GM19099 (cell line): Measurements from ENCODE around the gene ADGRF3.

Experiments used
- POLR2A ChIP-seq: IDR thresholded peaks from 3 replicates; pipeline ENCODE4 v1.6.1; 2011; ENCODE audit warnings: low read depth; ENCODE audit not compliant: insufficient read length; ENCODE audit errors: extremely low read depth

The ADGRF3 gene

DNA sequence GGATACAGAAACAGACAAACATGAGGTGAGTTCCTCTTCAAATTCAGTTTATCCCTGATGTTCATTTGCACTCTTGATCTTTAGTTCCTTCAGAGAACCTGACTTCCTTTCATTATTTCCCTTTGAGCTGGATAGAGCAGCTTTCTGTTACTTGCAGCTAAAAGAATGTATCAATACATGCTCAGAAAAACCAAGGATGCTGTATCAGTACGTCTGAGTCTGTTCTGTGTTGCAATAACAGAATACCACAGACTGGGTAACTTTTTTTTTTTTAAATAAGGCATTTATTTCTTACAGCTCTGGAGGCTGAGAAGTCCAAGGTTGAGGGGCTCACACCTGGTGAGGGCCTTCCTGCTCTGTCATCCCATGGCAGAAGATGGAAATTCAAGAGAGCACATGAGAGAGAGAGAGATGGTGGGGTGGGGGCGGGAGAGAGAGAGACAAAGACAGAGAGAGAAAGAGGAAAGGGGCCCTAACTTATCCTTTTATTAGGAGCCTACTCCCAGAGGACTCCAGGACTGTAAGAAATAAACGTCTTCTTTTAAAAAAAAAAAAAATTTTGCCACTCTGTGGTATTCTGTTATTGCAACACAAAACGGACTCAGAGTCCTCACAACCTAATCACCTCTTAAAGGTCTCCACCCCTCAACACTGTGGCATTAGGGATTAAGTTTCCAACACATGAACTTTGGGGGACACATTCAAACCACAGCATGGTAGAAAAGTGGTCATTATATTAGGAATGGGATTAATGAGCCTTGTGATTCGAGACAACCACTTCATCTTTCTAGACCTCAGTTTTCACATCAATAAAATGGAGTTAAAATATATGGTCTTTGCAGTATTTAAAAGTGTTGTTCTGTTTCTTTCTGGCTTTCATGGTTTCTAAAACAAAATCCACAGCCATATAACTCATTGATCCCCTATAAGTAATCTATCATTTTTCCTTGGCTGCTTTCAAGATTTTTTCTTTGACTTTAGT lies 19.0 kb downstream of the ADGRF3 start:
- TF ChIP-seq POLR2A: no peak

DNA sequence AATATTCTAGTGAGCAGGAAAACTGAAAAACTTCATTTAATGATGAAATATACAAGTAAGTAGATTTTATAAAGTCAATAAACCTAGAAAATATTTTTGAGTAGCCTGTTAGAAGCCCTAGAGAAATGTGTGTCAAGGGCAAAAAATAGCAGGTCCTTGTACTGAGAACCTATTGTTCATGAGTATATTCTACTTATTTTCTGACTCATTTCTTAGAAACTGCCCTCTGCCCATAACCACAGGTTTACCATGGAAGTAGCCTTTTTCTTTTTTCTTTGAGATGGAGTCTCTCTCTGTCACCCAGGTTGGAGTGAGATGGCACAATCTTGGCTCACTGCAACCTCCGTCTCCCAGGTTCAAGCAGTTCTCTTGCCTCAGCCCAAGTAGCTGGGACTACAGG lies 20.1 kb downstream of the ADGRF3 start:
- TF ChIP-seq POLR2A: no peak

DNA sequence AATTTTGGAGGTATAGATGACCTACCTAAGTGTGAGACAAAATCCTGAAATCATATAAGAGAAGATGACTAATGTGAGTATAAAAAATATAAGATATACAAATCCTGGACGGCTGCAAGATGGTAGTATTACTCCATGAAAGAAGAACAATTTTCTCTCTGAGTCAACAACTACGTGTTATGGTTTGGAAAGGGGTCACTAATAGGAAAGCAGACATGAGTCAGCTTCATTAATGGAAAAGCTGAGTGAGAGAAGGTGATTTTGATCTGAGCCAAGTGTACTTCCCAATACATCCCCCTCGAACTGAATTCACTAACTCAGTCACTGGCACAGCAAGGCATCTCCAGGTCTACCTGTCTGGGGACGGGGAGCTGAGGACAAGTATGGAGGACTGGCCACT lies 20.7 kb downstream of the ADGRF3 start:
- TF ChIP-seq POLR2A: no peak

DNA sequence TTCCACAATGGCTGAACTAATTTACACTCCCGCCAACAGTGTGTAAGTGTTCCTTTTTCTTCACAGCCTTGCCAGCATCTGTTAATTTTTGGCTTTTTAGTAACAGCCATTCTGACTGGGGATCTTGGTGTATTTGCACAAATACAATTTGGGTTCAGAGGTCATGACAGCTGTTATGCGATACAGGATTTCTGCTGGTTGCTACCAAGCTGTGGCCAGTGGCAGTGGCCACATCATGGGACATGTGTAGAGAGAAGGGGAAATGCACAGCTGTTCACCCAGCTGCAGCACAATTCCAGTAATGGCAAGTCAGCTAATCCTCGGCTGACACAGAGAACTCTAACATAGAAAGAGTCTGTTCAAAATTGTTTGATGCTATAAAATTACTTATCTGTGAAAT lies 21.7 kb downstream of the ADGRF3 start:
- no peak for TF ChIP-seq POLR2A

DNA sequence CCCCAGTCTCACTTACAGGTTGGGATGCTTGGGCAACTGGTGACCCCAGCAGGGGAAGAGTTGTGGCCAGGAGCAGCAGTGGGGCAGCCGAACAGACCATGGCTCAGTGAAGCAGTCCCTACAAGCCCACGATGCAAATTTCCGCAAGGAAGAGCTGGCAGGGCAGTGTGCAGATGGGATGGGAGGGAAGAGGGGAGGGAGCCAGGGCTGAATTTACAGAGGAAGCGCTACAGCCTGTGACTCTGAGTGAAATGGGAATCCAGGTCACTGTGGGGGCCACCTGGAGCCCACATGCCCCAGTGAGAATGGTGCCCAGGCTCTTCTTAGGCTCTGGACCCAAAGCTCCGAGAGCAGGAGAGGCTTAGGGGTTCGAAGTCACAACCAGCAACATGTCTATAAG lies 27.6 kb downstream of the ADGRF3 start:
- TF ChIP-seq POLR2A: no peak

DNA sequence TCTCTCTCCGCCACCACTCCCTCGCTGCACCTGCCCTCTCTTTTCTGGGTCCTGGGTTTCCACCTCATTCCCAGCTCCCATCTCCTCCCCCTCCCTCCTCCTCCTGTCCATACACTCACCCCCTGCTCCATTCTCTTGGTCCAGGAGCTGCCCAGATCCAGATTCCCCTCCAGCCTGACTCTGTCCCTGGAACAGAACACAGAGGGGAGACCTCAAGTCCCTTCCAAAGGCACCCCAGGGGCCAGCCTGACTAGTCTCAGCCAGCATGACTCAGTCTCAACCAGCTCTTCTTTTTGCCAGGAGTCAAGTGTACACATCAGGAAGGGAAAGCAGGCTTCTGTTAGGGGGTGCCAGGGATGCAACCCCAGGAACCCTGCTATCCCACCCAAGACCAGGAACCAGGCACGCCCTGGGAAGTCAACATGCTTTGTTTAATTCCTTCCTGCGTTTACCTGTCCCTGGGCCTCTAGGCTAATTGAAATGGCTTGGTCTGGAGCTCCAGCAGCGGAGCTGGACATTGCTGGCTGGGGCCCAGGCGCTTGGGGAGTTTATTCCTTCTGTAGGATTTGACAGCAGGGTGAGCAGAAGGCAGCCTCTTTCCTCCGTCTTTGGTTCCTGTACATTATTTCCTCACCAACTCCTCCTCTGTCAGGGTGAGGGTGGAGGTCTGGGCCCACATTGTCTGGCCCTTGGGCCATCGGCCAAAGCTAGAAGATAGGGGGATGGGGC lies 29.0 kb downstream of the ADGRF3 start:
- TF ChIP-seq POLR2A: no peak

DNA sequence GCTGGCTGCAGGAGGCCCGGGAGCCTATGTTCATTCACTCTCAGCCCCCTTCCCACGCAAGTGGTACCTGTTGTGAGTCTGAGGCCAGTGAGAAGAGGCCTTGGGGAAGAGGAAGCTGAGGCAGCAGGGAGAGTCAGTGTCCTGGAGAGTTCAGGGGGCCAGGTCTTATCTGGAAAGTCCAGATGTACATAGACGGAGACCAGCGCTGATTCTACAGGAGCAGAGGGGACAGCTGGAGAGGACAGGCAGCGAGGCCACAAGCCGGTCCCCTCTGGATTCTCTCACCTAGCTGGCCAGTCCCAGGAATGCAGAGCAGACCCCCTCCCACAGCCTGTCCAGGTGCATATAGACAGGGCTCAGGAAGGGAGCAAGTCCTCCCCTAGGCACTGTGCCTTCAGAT lies 29.7 kb downstream of the ADGRF3 start:
- TF ChIP-seq POLR2A: no peak

DNA sequence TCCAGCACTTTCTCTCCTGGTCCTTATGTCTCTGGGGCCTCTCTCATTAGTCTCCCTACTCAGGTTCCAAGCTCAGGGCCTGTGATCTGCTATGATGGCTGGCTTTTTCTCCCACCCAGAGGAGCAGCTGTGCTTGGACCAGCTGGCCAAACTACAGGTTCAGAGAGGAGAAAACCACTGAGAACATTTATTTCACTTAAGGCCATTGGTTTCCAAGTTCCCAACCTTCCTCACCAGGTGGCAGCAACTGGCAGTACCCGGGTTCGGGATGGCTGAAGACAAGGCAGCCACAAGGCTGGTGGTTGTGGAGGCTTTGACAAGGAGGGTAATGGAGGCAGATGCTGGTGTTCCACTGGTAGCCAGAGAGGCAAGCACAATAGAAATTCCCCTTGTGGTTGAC lies 30.5 kb downstream of the ADGRF3 start:
- no peak for TF ChIP-seq POLR2A

DNA sequence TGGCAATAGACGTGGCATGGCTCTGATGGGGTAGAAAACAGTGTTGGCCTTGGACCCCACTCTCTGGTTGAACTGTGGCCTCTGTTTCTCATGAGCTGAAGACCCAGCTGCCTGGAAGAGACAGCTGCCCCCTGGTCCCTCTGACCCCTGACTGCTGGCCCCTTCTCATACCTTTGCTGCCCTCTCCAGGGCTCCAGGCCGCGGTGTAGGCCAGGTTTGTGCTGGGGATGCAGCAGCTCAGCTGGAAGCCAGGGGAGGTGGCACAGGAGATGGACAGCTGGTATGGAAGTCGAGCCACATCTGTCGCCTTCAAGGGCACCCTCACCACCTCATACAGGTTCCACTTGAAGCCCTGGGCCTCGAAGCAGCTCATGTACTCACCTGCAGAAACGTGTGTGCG lies 32.3 kb downstream of the ADGRF3 start:
- no peak for TF ChIP-seq POLR2A

DNA sequence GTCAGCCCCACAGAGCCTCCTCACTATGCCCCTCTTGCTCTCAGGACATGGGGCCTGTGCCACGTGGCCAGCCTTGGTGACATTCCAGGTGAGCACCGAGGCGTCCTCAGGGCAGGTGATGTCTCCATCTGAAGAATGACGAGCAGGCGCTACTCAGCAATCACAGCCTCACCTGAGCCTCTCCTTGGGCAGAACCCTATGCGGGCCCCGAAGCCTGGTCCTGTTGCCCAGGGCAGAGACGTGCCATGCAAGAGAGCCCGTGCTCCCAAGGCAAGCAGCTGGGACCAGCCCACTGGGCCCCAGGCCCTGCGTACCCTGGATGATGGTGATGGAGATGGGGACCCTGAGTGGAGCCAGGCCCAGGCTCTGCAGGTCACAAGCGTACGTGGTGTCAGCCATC lies 33.1 kb downstream of the ADGRF3 start:
- TF ChIP-seq POLR2A: no peak

DNA sequence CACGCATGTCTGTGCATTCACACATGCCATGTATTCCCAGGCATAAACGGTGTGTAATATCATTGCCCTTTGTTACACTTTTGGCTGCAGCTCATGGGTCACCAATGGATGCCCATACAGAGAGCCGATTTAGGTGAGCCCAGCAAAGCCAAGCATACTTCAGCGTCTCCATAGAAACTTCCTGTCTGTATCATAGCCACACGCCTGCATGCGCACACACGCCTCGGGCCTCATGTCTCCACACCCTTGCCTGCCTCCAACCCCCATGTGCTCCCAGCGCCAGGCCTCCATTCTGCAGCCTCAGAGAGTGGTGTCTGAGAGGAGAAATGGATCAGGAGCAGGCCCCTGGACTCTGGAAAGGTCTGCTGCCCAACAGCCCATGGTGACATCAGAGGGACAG lies 34.1 kb downstream of the ADGRF3 start:
- TF ChIP-seq POLR2A: no peak

DNA sequence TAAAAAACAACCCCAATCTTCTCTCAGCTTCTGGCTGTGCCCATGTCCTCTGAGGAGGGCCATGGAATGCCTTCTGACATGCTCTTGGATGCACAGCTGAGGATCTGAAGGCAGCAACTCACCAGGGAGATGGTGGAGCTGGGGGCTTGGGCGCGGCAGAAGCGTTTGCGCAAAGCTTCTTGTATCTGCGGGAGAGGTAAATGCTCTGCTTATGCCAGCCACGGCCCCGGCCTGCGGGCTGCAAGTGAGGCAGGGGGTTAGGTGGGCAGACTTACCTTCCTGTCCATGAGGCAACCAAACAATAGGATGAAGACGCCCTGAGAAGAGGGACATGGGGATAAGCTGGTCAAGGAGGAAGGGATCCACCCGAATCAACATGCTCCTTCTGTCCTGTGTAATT lies 36.7 kb downstream of the ADGRF3 start:
- TF ChIP-seq POLR2A: no peak

DNA sequence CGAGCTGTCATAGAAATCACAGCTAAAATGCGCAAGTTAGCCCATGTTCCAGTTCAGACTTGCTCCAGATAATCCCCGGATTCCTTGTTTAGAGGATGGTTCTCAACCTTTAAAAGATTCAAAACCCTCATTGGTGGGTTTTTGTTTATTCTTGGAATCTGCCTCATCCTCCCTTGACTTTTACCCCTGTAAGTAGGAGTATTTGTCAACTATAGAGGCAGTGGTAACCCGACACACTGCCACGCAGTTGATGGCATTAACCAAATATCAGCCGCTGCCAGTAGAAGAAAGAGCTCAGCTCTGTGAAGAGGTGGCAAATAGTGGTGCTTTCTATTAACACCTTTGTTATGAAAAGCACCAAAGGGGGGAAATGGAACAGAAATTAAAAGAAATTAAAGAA lies 41.0 kb downstream of the ADGRF3 start:
- TF ChIP-seq POLR2A: no peak

DNA sequence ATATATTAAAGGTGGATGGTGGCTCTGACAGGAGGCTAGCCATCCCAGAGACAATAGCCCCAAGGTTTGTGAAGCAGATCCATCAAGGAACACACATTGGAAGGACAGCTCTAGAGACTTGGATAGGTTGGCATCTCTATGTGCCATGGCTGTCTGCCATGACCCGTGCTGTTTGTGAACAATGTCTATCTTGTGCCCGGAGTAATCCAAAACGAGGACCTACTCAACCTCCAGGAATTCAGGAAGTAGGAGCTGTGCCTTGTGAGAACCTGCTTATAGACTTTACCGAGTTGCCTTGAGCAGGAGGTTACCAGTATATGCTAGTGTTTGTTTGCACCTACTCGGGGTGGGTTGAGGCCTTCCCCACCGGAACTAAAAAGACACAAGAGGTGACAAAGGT lies 43.7 kb downstream of the ADGRF3 start:
- no peak for TF ChIP-seq POLR2A

DNA sequence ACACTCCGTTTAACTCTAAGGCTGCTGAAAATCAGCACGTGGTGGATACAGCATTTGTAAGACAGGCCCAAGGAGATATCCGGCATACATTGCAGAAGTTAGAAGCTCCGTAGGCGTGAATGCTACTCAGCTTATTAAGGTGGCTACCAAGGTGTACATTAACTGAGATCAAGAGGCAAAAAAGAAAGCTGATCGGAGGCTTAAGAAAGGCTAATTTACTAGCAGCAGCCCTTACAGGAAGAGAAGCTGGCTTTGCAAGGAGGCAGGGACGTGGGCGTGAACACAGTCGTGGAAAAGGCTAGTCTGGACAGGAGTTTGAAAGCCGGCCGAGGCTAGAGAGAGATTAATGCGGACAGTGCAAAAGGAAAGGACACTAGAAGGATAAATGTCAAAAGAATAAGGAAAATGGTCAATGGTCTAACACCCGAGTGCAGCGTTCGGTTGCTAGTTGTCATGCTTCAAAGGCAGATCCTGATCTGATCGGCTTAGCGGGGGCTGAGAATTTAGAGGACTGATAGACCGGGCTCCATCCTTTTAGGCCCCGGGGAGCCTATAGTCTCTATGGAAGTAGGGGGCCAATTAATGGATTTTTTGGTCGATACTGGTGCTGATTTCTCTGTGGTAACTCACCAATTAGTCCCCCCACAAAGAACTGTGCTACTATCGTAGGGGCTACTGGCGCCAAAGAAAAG lies 46.2 kb downstream of the ADGRF3 start:
- TF ChIP-seq POLR2A: no peak
